IgD-negative memory B cell (primary cell): ENCODE data around the gene ZC3HAV1. TPM values are rescaled to one million over a fixed set of nuclear protein-coding genes. Genes with fewer than 3 reads are reported as not detected.
"Not testable (repeated sequence)": the region's sequence is repeated elsewhere in the genome, so short reads cannot be mapped to it uniquely, and the experiment has no call there.

Experiments used
- H3K27ac Mint-ChIP-seq, 3 donors: one replicate each; pipeline ENCODE4 v1.8.0; 2020 to 2022; ENCODE audit warnings: mild to moderate bottlenecking in 3 of 3, mixed read lengths in 3 of 3, moderate library complexity in 1 of 3
- H3K27me3 Mint-ChIP-seq: one replicate; pipeline ENCODE4 v1.8.0; 2021; ENCODE audit warnings: mixed read lengths
- H3K36me3 Mint-ChIP-seq: one replicate; pipeline ENCODE4 v1.8.0; 2020; ENCODE audit warnings: mild to moderate bottlenecking, mixed read lengths
- H3K4me1 Mint-ChIP-seq, 3 donors: one replicate each; pipeline ENCODE4 v1.8.0; 2020 to 2022; ENCODE audit warnings: mixed read lengths in 3 of 3, mild to moderate bottlenecking in 1 of 3
- H3K4me3 Mint-ChIP-seq, 4 donors: one replicate each; pipeline ENCODE4 v1.8.0; 2020 to 2022; ENCODE audit warnings: mild to moderate bottlenecking in 4 of 4, mixed read lengths in 4 of 4, moderate library complexity in 3 of 4
- H3K9me3 Mint-ChIP-seq, 3 donors: one replicate each; pipeline ENCODE4 v1.8.0; 2020 to 2021; ENCODE audit warnings: mixed read lengths in 3 of 3, mild to moderate bottlenecking in 1 of 3
- polyA plus RNA-seq: library from polyadenylated mRNA; unstranded; fragments of 300-500 nt; fragmentation: Illumina TruSeq; gene quantifications from one replicate; pipeline ENCODE4 v1.2.3, GENCODE V29; 2021

The ZC3HAV1 gene
- polyA plus RNA-seq, 1 donor from 2014 or later: 93.1 TPM

GRCh38 chr7:139118234-139118804 is 8.8 kb upstream of the ZC3HAV1 start:
- Mint-ChIP-seq H3K36me3 (peaks cover 3% of the 10 kb centered on the region), H3K4me3 (peak overlapping the region in 2 of 4 donors; percentile 83 to 91), H3K4me1 (peaks cover 12 to 22% (median 17%) of the 10 kb centered on the region in 3 donors), H3K27ac (peak overlapping the region; percentile 51 to 96 (median 92)), H3K27me3 (no peaks in the 10 kb centered on the region), H3K9me3 (no peaks in the 10 kb centered on the region)

- peak overlapping the region in 1 of 4 donors; percentile 29 for H3K4me3 Mint-ChIP-seq
- H3K27me3 Mint-ChIP-seq: no peaks in the 10 kb centered on the region
- H3K9me3 Mint-ChIP-seq: no peaks in the 10 kb centered on the region
- peak overlapping the region in 2 of 3 donors; percentile 51 to 77 for H3K27ac Mint-ChIP-seq
- H3K4me1 Mint-ChIP-seq: peaks cover 12 to 22% (median 17%) of the 10 kb centered on the region in 3 donors
- H3K36me3 Mint-ChIP-seq: peaks cover 3% of the 10 kb centered on the region
Observed at GRCh38 chr7:139117599-139118233, 8.2 kb upstream of the ZC3HAV1 start.

- Mint-ChIP-seq H3K27me3 (no peaks in the 10 kb centered on the region), H3K27ac (no peak overlapping the region), H3K9me3 (no peaks in the 10 kb centered on the region), H3K4me1 (peaks cover 12 to 22% (median 17%) of the 10 kb centered on the region in 3 donors), H3K36me3 (peaks cover 3% of the 10 kb centered on the region), H3K4me3 (no peak overlapping the region)
Observed at GRCh38 chr7:139116999-139117398, 7.5 kb upstream of the ZC3HAV1 start.

- peaks cover 19 to 28% (median 23%) of the 10 kb centered on the region in 3 donors for H3K4me1 Mint-ChIP-seq
- no peaks in the 10 kb centered on the region for H3K27me3 Mint-ChIP-seq
- no peak overlapping the region for H3K4me3 Mint-ChIP-seq
- H3K27ac Mint-ChIP-seq: no peak overlapping the region
- H3K36me3 Mint-ChIP-seq: peaks cover 3% of the 10 kb centered on the region
- peaks cover 0 to 2% (median 0%) of the 10 kb centered on the region in 3 donors for H3K9me3 Mint-ChIP-seq
Observed at GRCh38 chr7:139115104-139115503, 5.6 kb upstream of the ZC3HAV1 start.

- Mint-ChIP-seq H3K4me1 (peaks cover 23 to 31% (median 28%) of the 10 kb centered on the region in 3 donors), H3K27me3 (no peaks in the 10 kb centered on the region), H3K36me3 (peaks cover 5% of the 10 kb centered on the region), H3K27ac (no peak overlapping the region), H3K4me3 (no peak overlapping the region), H3K9me3 (peaks cover 0 to 2% (median 0%) of the 10 kb centered on the region in 3 donors)
Observed at GRCh38 chr7:139114585-139114984, 5.1 kb upstream of the ZC3HAV1 start.

GRCh38 chr7:139114018-139114417 is 4.5 kb upstream of the ZC3HAV1 start:
- H3K27ac Mint-ChIP-seq: peak overlapping the region in 2 of 3 donors; percentile 7 to 63
- no peak overlapping the region for H3K4me3 Mint-ChIP-seq
- peaks cover 17 to 25% (median 25%) of the 10 kb centered on the region in 3 donors for H3K4me1 Mint-ChIP-seq
- peaks cover 0 to 2% (median 0%) of the 10 kb centered on the region in 3 donors for H3K9me3 Mint-ChIP-seq
- H3K27me3 Mint-ChIP-seq: no peaks in the 10 kb centered on the region
- peaks cover 6% of the 10 kb centered on the region for H3K36me3 Mint-ChIP-seq

GRCh38 chr7:139112741-139113250 is 3.3 kb upstream of the ZC3HAV1 start:
- Mint-ChIP-seq H3K4me3 (no peak overlapping the region), H3K4me1 (peaks cover 7 to 17% (median 14%) of the 10 kb centered on the region in 3 donors), H3K27ac (peak overlapping the region in 2 of 3 donors; percentile 59 to 94), H3K36me3 (peaks cover 6% of the 10 kb centered on the region), H3K9me3 (peaks cover 0 to 2% (median 0%) of the 10 kb centered on the region in 3 donors), H3K27me3 (no peaks in the 10 kb centered on the region)

GRCh38 chr7:139112316-139112715 is 2.8 kb upstream of the ZC3HAV1 start:
- H3K36me3 Mint-ChIP-seq: peaks cover 6% of the 10 kb centered on the region
- no peaks in the 10 kb centered on the region for H3K27me3 Mint-ChIP-seq
- peak overlapping the region in 2 of 3 donors; percentile 59 to 94 for H3K27ac Mint-ChIP-seq
- H3K4me3 Mint-ChIP-seq: no peak overlapping the region
- peaks cover 6 to 17% (median 11%) of the 10 kb centered on the region in 3 donors for H3K4me1 Mint-ChIP-seq
- peaks cover 0 to 2% (median 0%) of the 10 kb centered on the region in 3 donors for H3K9me3 Mint-ChIP-seq

- peak overlapping the region in 1 of 4 donors; percentile 95 for H3K4me3 Mint-ChIP-seq
Observed at GRCh38 chr7:139111811-139112301, 2.3 kb upstream of the ZC3HAV1 start.

GRCh38 chr7:139111147-139111546 is 1.6 kb upstream of the ZC3HAV1 start:
- H3K36me3 Mint-ChIP-seq: peaks cover 6% of the 10 kb centered on the region
- peak overlapping the region; percentile 94 to 99 (median 97) for H3K27ac Mint-ChIP-seq
- no peaks in the 10 kb centered on the region for H3K27me3 Mint-ChIP-seq
- H3K4me3 Mint-ChIP-seq: peak overlapping the region in 3 of 4 donors; percentile 28 to 95 (median 41)
- H3K4me1 Mint-ChIP-seq: peaks cover 8 to 23% (median 11%) of the 10 kb centered on the region in 3 donors
- peaks cover 0 to 2% (median 0%) of the 10 kb centered on the region in 3 donors for H3K9me3 Mint-ChIP-seq

More at GRCh38 chr7:139111811-139112301, 2.3 kb upstream of the ZC3HAV1 start:
- H3K9me3 Mint-ChIP-seq: peaks cover 0 to 2% (median 0%) of the 10 kb centered on the region in 3 donors
- peaks cover 7 to 22% (median 11%) of the 10 kb centered on the region in 3 donors for H3K4me1 Mint-ChIP-seq
- H3K27ac Mint-ChIP-seq: peak overlapping the region; percentile 94 to 99 (median 97)
- H3K27me3 Mint-ChIP-seq: no peaks in the 10 kb centered on the region
- peaks cover 6% of the 10 kb centered on the region for H3K36me3 Mint-ChIP-seq

GRCh38 chr7:139109983-139110411 is 477 bp upstream of the ZC3HAV1 start:
- Mint-ChIP-seq H3K4me1 (peaks cover 12 to 30% (median 15%) of the 10 kb centered on the region in 3 donors), H3K27me3 (no peaks in the 10 kb centered on the region), H3K27ac (peak overlapping the region; percentile 97 to 99 (median 99)), H3K36me3 (peaks cover 3% of the 10 kb centered on the region), H3K4me3 (peak overlapping the region; percentile 95 to 100 (median 98)), H3K9me3 (peaks cover 0 to 2% (median 0%) of the 10 kb centered on the region in 3 donors)

GRCh38 chr7:139108266-139109187 is 993 bp downstream of the ZC3HAV1 start:
- H3K4me1 Mint-ChIP-seq: peaks cover 17 to 39% (median 21%) of the 10 kb centered on the region in 3 donors
- H3K9me3 Mint-ChIP-seq: peaks cover 0 to 2% (median 0%) of the 10 kb centered on the region in 3 donors
- H3K27me3 Mint-ChIP-seq: no peaks in the 10 kb centered on the region
- H3K4me3 Mint-ChIP-seq: peak overlapping the region; percentile 95 to 100 (median 98)
- peaks cover 5% of the 10 kb centered on the region for H3K36me3 Mint-ChIP-seq
- H3K27ac Mint-ChIP-seq: peak overlapping the region; percentile 91 to 99 (median 97)

GRCh38 chr7:139106959-139107358 is 2.6 kb downstream of the ZC3HAV1 start:
- peaks cover 25 to 50% (median 29%) of the 10 kb centered on the region in 3 donors for H3K4me1 Mint-ChIP-seq

GRCh38 chr7:139106227-139106626 is 3.3 kb downstream of the ZC3HAV1 start:
- not testable (repeated sequence) for H3K36me3 Mint-ChIP-seq, H3K9me3 Mint-ChIP-seq, H3K27me3 Mint-ChIP-seq
- Mint-ChIP-seq H3K4me1 (peaks cover 27 to 51% (median 31%) of the 10 kb centered on the region in 3 donors), H3K4me3 (peak overlapping the region; percentile 86 to 100 (median 96)), H3K27ac (peak overlapping the region; percentile 62 to 89 (median 83))

More at GRCh38 chr7:139106959-139107358, 2.6 kb downstream of the ZC3HAV1 start:
- Mint-ChIP-seq H3K4me3 (peak overlapping the region; percentile 95 to 100 (median 98)), H3K36me3 (peaks cover 7% of the 10 kb centered on the region), H3K27me3 (no peaks in the 10 kb centered on the region), H3K9me3 (peaks cover 0 to 2% (median 0%) of the 10 kb centered on the region in 3 donors), H3K27ac (peak overlapping the region; percentile 91 to 99 (median 97))
